ENCODE measurements around the gene CNTD1.

The CNTD1 gene

GRCh38 chr17:42780851-42781638 lies 17.6 kb upstream of the CNTD1 start:
- Histone ChIP-seq H3K9ac (ENCODE audit: low read depth, low read length, poor library complexity, severe bottlenecking) (no peak overlapping the region), H3K9me3 (ENCODE audit: insufficient read depth, low read depth, low read length) (no peaks in the 10 kb centered on the region), H3F3A (ENCODE audit: low read depth) (no peaks in the 10 kb centered on the region), H4K20me1 (ENCODE audit: insufficient read depth, low read length, poor library complexity, severe bottlenecking) (no peaks in the 10 kb centered on the region), H3K79me2 (ENCODE audit: insufficient read depth, low read length) (no peaks in the 10 kb centered on the region), H2AFZ (ENCODE audit: low read length) (no peak overlapping the region), H3K4me2 (ENCODE audit: low read depth, low read length, poor library complexity, severe bottlenecking) (no peak overlapping the region), H3K27me3 (ENCODE audit: insufficient read depth, low read length, poor library complexity, severe bottlenecking) (no peaks in the 10 kb centered on the region), H3K4me1 (ENCODE audit: insufficient read depth, low read length, poor library complexity, severe bottlenecking) (no peaks in the 10 kb centered on the region), H3K9me2 (replicated peaks; ENCODE audit: low read depth, low read length) (no peaks in the 10 kb centered on the region), H3K4me3 (ENCODE audit: low read length, poor library complexity, severe bottlenecking) (no peak overlapping the region), H3K36me3 (ENCODE audit: insufficient read depth, low read length) (peaks cover 17% of the 10 kb centered on the region; the same call in 1 of the 2 replicates)
- TF ChIP-seq, protein P1, sequence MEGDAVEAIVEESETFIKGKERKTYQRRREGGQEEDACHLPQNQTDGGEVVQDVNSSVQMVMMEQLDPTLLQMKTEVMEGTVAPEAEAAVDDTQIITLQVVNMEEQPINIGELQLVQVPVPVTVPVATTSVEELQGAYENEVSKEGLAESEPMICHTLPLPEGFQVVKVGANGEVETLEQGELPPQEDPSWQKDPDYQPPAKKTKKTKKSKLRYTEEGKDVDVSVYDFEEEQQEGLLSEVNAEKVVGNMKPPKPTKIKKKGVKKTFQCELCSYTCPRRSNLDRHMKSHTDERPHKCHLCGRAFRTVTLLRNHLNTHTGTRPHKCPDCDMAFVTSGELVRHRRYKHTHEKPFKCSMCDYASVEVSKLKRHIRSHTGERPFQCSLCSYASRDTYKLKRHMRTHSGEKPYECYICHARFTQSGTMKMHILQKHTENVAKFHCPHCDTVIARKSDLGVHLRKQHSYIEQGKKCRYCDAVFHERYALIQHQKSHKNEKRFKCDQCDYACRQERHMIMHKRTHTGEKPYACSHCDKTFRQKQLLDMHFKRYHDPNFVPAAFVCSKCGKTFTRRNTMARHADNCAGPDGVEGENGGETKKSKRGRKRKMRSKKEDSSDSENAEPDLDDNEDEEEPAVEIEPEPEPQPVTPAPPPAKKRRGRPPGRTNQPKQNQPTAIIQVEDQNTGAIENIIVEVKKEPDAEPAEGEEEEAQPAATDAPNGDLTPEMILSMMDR (conservative IDR thresholded peaks at IDR 0.05; ENCODE audit: low read length), result no peak
- no peak for TF ChIP-seq EZH2phosphoT487 (IDR thresholded peaks at IDR 0.05; ENCODE audit: borderline replicate concordance)

DNA sequence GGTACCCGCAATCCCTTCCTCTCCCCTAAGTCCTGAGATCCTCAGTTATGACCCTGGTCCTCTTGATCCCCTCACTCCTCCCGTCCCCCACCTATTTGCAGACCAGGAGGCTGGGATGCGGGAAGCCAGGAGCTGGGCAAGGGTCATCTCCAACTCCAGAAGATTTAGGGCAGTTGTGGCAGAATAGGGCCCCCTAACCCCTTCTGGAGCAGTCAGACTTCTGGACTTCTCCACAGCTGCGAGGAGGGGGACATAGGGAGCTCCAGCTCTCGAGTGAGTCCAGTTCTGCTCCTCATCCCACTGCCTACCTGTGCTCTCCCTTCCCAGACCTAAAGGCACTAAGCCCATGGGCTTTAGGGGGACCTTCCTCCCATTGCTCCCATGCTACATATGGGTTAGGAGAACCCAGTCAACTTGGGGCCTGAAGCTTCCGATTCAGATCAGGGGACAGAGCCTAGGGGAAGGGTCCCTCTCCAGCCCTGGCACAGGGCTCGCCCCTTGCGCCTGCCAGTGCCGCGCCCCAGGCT lies 17.0 kb upstream of the CNTD1 start:
- H3K9ac ChIP-seq (ENCODE audit: low read depth, low read length, poor library complexity, severe bottlenecking), result no peak overlapping the region
- H3F3A ChIP-seq (ENCODE audit: low read depth), result no peaks in the 10 kb centered on the region
- H3K9me2 ChIP-seq (replicated peaks; ENCODE audit: low read depth, low read length), result no peaks in the 10 kb centered on the region
- no peak overlapping the region for H2AFZ ChIP-seq (ENCODE audit: low read length)
- H3K4me2 ChIP-seq (ENCODE audit: low read depth, low read length, poor library complexity, severe bottlenecking), result no peak overlapping the region
- H3K9me3 ChIP-seq (ENCODE audit: insufficient read depth, low read depth, low read length), result no peaks in the 10 kb centered on the region
- TF ChIP-seq, protein P1 (conservative IDR thresholded peaks at IDR 0.05; ENCODE audit: low read length), result no peak
- no peak for TF ChIP-seq EZH2phosphoT487 (IDR thresholded peaks at IDR 0.05; ENCODE audit: borderline replicate concordance)
- no peaks in the 10 kb centered on the region for H3K79me2 ChIP-seq (ENCODE audit: insufficient read depth, low read length)
- no peaks in the 10 kb centered on the region for H3K4me1 ChIP-seq (ENCODE audit: insufficient read depth, low read length, poor library complexity, severe bottlenecking)
- H3K27me3 ChIP-seq (ENCODE audit: insufficient read depth, low read length, poor library complexity, severe bottlenecking), result no peaks in the 10 kb centered on the region
- H3K4me3 ChIP-seq (ENCODE audit: low read length, poor library complexity, severe bottlenecking), result no peak overlapping the region
- H4K20me1 ChIP-seq (ENCODE audit: insufficient read depth, low read length, poor library complexity, severe bottlenecking), result no peaks in the 10 kb centered on the region
- peaks cover 17% of the 10 kb centered on the region; the same call in 1 of the 2 replicates for H3K36me3 ChIP-seq (ENCODE audit: insufficient read depth, low read length)

DNA sequence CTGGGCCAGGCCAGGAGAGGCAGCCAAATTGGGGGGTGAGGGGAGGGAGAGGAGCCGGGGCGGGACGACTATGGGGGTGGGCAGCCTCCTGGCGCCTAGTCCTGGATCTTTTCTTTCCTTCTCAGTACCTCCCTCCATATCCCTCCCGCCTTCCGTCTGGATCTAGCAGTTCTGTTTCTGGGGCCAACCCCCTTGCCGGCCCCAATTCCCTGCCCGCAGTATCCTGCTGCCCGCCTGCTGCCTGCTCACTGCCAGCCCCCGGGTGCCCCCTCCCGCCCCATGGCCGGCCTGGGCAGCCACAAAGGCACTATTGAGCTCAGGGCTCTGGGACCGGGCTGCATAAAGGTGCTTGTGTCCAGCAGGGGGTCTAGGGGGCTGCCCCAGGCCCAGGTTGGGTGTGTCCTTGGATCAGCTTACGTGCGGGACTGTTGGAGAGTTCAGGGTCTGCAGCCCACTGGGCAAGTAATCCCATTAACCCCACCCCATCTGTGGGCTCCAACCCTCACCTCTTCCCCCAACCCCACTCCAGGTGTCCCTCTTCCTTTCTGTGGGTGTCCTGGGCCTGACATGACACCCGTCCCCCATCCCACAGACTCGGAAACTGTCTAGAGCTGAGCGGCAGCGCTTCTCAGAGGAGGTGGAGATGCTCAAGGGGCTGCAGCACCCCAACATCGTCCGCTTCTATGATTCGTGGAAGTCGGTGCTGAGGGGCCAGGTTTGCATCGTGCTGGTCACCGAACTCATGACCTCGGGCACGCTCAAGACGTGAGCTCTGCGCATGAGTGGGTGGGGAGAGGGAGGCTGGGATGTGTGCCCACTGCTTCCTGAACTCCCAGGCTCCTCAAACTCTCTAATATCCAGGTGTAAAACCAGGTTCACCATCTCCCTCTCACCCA lies 16.2 kb upstream of the CNTD1 start:
- H3K4me3 ChIP-seq (ENCODE audit: low read length, poor library complexity, severe bottlenecking), result no peak overlapping the region
- H2AFZ ChIP-seq (ENCODE audit: low read length), result no peak overlapping the region
- H3K79me2 ChIP-seq (ENCODE audit: insufficient read depth, low read length), result no peaks in the 10 kb centered on the region
- no peak overlapping the region for H3K9ac ChIP-seq (ENCODE audit: low read depth, low read length, poor library complexity, severe bottlenecking)
- TF ChIP-seq EZH2phosphoT487 (IDR thresholded peaks at IDR 0.05; ENCODE audit: borderline replicate concordance), result no peak
- TF ChIP-seq, protein P1 (conservative IDR thresholded peaks at IDR 0.05; ENCODE audit: low read length), result no peak
- H3K4me2 ChIP-seq (ENCODE audit: low read depth, low read length, poor library complexity, severe bottlenecking), result no peak overlapping the region
- no peaks in the 10 kb centered on the region for H3K27me3 ChIP-seq (ENCODE audit: insufficient read depth, low read length, poor library complexity, severe bottlenecking)
- no peaks in the 10 kb centered on the region for H3F3A ChIP-seq (ENCODE audit: low read depth)
- no peaks in the 10 kb centered on the region for H3K9me2 ChIP-seq (replicated peaks; ENCODE audit: low read depth, low read length)
- H3K36me3 ChIP-seq (ENCODE audit: insufficient read depth, low read length), result peaks cover 17% of the 10 kb centered on the region; the same call in 1 of the 2 replicates
- no peaks in the 10 kb centered on the region for H4K20me1 ChIP-seq (ENCODE audit: insufficient read depth, low read length, poor library complexity, severe bottlenecking)
- no peaks in the 10 kb centered on the region for H3K4me1 ChIP-seq (ENCODE audit: insufficient read depth, low read length, poor library complexity, severe bottlenecking)
- H3K9me3 ChIP-seq (ENCODE audit: insufficient read depth, low read depth, low read length), result no peaks in the 10 kb centered on the region

All from Loucy (cell line).